GM06990 (cell line): ENCODE data around the gene PMM2.
"Not testable (repeated sequence)": the region's sequence is repeated elsewhere in the genome, so short reads cannot be mapped to it uniquely, and the experiment has no call there.

ENCODE experiments used
- DNase-seq: peaks from one replicate; pipeline ENCODE4 v3.0.0-alpha.2; 2011; ENCODE audit not compliant: insufficient read length; ENCODE audit errors: extremely low read depth
- H3K27me3 ChIP-seq: replicated peaks from 2 replicates; pipeline ENCODE4 v1.6.0; 2011; ENCODE audit warnings: low read length; ENCODE audit not compliant: control insufficient read depth, insufficient read depth
- H3K36me3 ChIP-seq: 2 replicates; pipeline ENCODE4 v1.5.1; 2011; ENCODE audit warnings: low read length; ENCODE audit not compliant: control insufficient read depth, insufficient read depth
- H3K4me3 ChIP-seq: replicated peaks from 2 replicates; pipeline ENCODE4 v1.5.1; 2011; ENCODE audit warnings: low read depth, mild to moderate bottlenecking, control low read depth, low read length
- TF ChIP-seq, protein P1 (sequence below): IDR thresholded peaks from 2 replicates; pipeline ENCODE4 v1.5.1; 2011; ENCODE audit warnings: low read length, control low read depth, mild to moderate bottlenecking, inconsistent platforms; ENCODE audit not compliant: insufficient read depth, poor library complexity, severe bottlenecking

PMM2 gene

DNA sequence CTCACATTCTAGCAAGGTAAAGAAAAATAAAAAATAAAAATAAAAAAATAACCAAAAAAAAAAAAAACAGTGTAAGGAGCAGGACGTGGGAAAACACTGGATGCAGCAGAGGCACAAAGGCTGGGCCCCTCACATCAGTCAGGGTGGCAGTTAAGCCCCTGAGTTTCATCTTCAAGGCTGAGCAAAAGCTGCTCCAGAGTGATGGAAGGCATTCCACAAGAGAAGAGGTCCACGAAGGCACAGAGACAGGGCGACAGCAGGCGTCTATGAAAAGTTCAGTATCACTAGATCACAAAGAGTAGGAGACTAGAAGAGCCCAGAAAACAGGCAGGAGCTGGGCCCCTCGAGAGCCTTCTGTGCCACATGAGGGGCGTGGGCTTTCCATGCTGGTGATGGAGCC is 12.2 kb upstream of the PMM2 start:
- no peak for DNase-seq
- TF ChIP-seq, protein P1, sequence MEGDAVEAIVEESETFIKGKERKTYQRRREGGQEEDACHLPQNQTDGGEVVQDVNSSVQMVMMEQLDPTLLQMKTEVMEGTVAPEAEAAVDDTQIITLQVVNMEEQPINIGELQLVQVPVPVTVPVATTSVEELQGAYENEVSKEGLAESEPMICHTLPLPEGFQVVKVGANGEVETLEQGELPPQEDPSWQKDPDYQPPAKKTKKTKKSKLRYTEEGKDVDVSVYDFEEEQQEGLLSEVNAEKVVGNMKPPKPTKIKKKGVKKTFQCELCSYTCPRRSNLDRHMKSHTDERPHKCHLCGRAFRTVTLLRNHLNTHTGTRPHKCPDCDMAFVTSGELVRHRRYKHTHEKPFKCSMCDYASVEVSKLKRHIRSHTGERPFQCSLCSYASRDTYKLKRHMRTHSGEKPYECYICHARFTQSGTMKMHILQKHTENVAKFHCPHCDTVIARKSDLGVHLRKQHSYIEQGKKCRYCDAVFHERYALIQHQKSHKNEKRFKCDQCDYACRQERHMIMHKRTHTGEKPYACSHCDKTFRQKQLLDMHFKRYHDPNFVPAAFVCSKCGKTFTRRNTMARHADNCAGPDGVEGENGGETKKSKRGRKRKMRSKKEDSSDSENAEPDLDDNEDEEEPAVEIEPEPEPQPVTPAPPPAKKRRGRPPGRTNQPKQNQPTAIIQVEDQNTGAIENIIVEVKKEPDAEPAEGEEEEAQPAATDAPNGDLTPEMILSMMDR: no peak
- Histone ChIP-seq H3K36me3 (no peaks in the 10 kb centered on the region), H3K4me3 (no peak overlapping the region), H3K27me3 (no peaks in the 10 kb centered on the region; the same call in 1 of the 2 replicates)

DNA sequence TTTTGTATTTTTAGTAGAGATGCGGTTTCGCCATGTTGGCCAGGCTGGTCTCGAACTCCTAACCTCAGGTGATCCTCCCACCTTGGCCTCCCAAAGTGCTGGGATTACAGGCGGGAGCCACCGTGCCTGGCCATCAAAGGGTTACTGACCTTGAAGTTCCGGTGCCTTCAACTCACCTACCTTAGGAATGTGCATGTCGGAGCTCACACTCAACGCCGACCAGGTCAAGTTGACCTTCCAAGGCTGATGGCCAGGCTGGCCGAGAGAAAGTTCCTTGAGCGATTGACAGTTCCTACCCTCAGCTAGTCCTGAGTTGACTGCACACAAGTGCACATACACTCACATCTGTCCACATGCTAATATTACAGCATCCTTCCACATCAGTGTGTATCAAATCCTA is 11.3 kb upstream of the PMM2 start:
- H3K36me3 ChIP-seq, DNase-seq, H3K27me3 ChIP-seq, H3K4me3 ChIP-seq: not testable (repeated sequence)

DNA sequence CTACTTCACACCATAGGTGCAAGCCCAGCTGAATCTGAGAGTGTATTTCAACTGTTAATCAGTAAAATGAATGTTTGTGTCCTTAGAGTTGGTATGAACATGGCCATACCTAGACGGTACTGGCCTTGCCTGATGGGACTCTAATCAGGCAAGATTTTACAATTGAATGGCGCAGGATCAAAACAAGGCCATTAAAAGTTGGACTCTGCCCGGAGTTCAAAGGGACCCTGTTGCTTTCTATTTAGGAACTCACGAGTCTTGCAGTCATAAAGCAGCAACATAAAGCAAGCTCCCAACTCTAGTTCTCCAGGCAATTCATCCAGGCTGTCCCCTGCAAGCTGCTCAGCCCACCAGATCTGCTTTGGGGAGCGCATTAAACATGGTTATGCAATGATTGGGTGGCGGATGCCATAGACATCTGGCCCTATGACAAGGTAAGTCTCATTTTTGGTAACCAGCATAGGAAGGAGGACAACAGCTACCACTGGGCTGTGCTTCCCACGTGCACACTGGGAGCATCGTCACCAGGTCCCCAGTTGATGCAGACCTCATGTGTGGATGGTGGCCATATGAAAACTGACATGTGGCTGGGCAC is 9.0 kb upstream of the PMM2 start:
- TF ChIP-seq, protein P1: no peak
- H3K27me3 ChIP-seq: no peaks in the 10 kb centered on the region
- DNase-seq: no peak
- H3K36me3 ChIP-seq: no peaks in the 10 kb centered on the region; the same call in 1 of the 2 replicates
- H3K4me3 ChIP-seq: no peak overlapping the region

DNA sequence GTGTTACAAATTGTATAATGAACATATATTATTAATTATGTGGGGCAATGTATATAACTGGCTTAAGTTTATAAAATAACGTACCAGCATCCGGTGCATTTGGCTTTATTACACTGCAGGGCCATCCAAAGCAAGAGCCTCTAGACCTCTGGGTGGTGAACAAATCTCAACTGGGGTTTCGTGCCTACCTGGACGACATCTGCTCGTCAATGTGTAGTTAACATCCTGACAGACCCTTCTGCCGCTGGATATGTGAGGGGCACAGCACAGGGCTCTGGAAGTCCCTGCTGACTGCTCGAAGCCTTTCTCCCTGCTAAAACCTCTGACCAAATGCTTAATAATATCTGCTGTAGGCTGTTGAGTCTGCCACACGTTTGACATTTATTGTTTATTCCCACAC is 2.5 kb upstream of the PMM2 start:
- H3K27me3 ChIP-seq: no peaks in the 10 kb centered on the region
- no peak overlapping the region for H3K4me3 ChIP-seq
- no peaks in the 10 kb centered on the region; the same call in none of the 2 replicates for H3K36me3 ChIP-seq
- DNase-seq: no peak
- TF ChIP-seq, protein P1: no peak

DNA sequence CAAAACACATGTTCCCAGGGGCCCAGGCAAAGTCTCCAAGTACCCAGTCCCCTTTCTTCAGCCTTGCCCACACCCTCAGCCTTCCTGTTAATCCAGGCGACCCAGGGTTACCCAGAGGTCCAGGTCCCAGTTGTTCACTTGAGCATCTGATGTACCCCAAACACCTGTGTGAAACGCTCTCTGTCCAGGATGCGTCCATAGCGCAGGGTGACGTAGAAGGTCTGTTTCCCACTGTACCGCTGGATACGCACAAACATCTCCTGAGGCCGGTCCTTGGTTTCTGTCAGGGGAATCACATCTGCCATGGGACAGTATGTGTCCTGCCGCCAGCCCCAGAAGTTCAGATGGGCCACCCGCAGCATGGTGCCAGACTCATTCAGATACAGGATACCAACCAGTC is 1.8 kb upstream of the PMM2 start:
- H3K4me3 ChIP-seq: no peak overlapping the region
- DNase-seq: no peak
- no peaks in the 10 kb centered on the region for H3K27me3 ChIP-seq
- H3K36me3 ChIP-seq: no peaks in the 10 kb centered on the region; the same call in none of the 2 replicates
- TF ChIP-seq, protein P1: no peak

DNA sequence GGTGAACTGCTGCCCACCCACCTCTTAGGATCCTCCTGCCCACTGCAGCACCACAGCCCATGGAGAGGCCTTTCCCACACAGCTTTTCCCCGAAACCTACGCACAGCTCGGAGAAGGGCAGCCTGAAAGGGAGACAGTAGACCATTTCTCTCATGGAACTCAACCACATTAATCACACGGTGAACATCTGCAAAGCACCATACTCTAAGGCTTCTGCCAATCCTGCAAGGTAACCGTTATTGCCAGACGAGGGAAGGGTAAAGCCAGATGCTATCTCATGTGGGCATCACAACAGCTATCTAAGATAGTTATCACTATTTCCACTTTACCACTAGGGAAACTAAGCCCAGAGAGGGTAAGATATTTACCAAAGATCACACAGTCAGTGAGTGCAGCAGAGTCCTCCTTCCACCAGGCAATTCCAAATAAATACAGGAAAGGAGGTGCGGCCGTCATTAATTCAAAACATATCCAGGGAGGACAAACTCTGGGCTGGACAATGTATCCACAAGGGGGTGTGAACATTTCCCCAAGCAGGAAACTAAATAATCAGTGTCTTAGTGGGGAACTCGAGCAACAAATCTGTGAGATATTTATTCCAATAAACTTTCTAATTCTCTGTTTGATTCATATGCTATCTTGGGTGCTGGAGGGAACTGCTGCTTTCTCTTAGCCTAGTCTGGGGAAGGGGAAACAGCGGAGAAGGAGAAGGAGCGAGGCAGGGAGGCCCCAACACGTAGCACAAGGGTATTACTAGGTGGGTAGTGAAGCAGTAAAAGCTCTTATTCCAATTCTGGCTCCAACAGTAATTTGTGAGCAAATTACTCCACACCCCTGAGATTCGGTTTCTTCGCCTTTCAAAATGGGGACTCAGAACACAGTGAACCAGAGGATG is 923 bp upstream of the PMM2 start:
- peaks cover 1% of the 10 kb centered on the region for H3K36me3 ChIP-seq
- TF ChIP-seq, protein P1: no peak
- H3K4me3 ChIP-seq: peak overlapping the region; percentile 98
- no peaks in the 10 kb centered on the region for H3K27me3 ChIP-seq
- DNase-seq: no peak
